ENCODE results near the gene FOXQ1. TPM values are rescaled to one million over a fixed set of nuclear protein-coding genes. Genes with fewer than 3 reads are reported as not detected.

FOXQ1 gene
- total and polyA plus RNA-seq, 2 of the 13 experiments (the other 11 are each of a cell fraction or from before 2014, with no cell fraction given), result 35.2 to 39.8 TPM

- TF ChIP-seq ZNF772 (CRISPR knock-in tag; IDR thresholded peaks at IDR 0.05), result peak; percentile 68; the same call in 1 of the 2 replicates
- TF ChIP-seq ELF3 (CRISPR knock-in tag; IDR thresholded peaks at IDR 0.05), result peak; percentile 84
- TF ChIP-seq GMEB2 (CRISPR knock-in tag; IDR thresholded peaks at IDR 0.05; ENCODE audit: low read depth), result peak; percentile 29; the same call in 1 of the 2 replicates
- TF ChIP-seq ZC3H13 (CRISPR knock-in tag; IDR thresholded peaks at IDR 0.05), result 0 out of 2 replicates have a peak, but pooled peaks have one; percentile 65
- TF ChIP-seq ZSCAN9 (CRISPR knock-in tag; IDR thresholded peaks at IDR 0.05; ENCODE audit: borderline replicate concordance), result peak; percentile 93; the same call in 1 of the 2 replicates
- TF ChIP-seq TGIF2 (CRISPR knock-in tag; IDR thresholded peaks at IDR 0.05), result peak; percentile 82; the same call in 1 of the 2 replicates
- TF ChIP-seq ZBTB20 (CRISPR knock-in tag; IDR thresholded peaks at IDR 0.05; ENCODE audit: borderline replicate concordance, low read depth), result peak; percentile 95; the same call in 1 of the 2 replicates
- TF ChIP-seq SP4 (CRISPR knock-in tag; IDR thresholded peaks at IDR 0.05), result peak; percentile 52; the same call in 1 of the 2 replicates
- TF ChIP-seq NR2C2 (CRISPR knock-in tag; IDR thresholded peaks at IDR 0.05; ENCODE audit: borderline replicate concordance), result peak; percentile 63; the same call in 1 of the 2 replicates
- peak; percentile 84; the same call in 1 of the 2 replicates for TF ChIP-seq HMG20B (CRISPR knock-in tag; conservative IDR thresholded peaks at IDR 0.05)
- TF ChIP-seq ZNF770 (CRISPR knock-in tag; IDR thresholded peaks at IDR 0.05), result 0 out of 2 replicates have a peak, but pooled peaks have one; percentile 21
- TF ChIP-seq ZNF816 (CRISPR knock-in tag; IDR thresholded peaks at IDR 0.05; ENCODE audit: borderline replicate concordance), result peak; percentile 91; the same call in 1 of the 2 replicates
- TF ChIP-seq, protein P1, sequence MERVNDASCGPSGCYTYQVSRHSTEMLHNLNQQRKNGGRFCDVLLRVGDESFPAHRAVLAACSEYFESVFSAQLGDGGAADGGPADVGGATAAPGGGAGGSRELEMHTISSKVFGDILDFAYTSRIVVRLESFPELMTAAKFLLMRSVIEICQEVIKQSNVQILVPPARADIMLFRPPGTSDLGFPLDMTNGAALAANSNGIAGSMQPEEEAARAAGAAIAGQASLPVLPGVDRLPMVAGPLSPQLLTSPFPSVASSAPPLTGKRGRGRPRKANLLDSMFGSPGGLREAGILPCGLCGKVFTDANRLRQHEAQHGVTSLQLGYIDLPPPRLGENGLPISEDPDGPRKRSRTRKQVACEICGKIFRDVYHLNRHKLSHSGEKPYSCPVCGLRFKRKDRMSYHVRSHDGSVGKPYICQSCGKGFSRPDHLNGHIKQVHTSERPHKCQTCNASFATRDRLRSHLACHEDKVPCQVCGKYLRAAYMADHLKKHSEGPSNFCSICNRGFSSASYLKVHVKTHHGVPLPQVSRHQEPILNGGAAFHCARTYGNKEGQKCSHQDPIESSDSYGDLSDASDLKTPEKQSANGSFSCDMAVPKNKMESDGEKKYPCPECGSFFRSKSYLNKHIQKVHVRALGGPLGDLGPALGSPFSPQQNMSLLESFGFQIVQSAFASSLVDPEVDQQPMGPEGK (CRISPR knock-in tag; IDR thresholded peaks at IDR 0.05), result peak; percentile 88
- no peak for TF ChIP-seq FIP1L1 (IDR thresholded peaks at IDR 0.05; ENCODE audit: borderline replicate concordance, insufficient read depth, low read depth, low read length)
- 0 out of 2 replicates have a peak, but pooled peaks have one; percentile 43 for TF ChIP-seq NAIF1 (CRISPR knock-in tag; IDR thresholded peaks at IDR 0.05; ENCODE audit: borderline replicate concordance)
- TF ChIP-seq, protein P2, sequence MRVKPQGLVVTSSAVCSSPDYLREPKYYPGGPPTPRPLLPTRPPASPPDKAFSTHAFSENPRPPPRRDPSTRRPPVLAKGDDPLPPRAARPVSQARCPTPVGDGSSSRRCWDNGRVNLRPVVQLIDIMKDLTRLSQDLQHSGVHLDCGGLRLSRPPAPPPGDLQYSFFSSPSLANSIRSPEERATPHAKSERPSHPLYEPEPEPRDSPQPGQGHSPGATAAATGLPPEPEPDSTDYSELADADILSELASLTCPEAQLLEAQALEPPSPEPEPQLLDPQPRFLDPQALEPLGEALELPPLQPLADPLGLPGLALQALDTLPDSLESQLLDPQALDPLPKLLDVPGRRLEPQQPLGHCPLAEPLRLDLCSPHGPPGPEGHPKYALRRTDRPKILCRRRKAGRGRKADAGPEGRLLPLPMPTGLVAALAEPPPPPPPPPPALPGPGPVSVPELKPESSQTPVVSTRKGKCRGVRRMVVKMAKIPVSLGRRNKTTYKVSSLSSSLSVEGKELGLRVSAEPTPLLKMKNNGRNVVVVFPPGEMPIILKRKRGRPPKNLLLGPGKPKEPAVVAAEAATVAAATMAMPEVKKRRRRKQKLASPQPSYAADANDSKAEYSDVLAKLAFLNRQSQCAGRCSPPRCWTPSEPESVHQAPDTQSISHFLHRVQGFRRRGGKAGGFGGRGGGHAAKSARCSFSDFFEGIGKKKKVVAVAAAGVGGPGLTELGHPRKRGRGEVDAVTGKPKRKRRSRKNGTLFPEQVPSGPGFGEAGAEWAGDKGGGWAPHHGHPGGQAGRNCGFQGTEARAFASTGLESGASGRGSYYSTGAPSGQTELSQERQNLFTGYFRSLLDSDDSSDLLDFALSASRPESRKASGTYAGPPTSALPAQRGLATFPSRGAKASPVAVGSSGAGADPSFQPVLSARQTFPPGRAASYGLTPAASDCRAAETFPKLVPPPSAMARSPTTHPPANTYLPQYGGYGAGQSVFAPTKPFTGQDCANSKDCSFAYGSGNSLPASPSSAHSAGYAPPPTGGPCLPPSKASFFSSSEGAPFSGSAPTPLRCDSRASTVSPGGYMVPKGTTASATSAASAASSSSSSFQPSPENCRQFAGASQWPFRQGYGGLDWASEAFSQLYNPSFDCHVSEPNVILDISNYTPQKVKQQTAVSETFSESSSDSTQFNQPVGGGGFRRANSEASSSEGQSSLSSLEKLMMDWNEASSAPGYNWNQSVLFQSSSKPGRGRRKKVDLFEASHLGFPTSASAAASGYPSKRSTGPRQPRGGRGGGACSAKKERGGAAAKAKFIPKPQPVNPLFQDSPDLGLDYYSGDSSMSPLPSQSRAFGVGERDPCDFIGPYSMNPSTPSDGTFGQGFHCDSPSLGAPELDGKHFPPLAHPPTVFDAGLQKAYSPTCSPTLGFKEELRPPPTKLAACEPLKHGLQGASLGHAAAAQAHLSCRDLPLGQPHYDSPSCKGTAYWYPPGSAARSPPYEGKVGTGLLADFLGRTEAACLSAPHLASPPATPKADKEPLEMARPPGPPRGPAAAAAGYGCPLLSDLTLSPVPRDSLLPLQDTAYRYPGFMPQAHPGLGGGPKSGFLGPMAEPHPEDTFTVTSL (CRISPR knock-in tag; IDR thresholded peaks at IDR 0.05; ENCODE audit: borderline replicate concordance), result peak; percentile 92
- 0 out of 2 replicates have a peak, but pooled peaks have one; percentile 16 for TF ChIP-seq TSC22D2 (CRISPR knock-in tag; IDR thresholded peaks at IDR 0.05; ENCODE audit: borderline replicate concordance)
These were observed 23.6 kb downstream of the FOXQ1 start (continued) for GRCh38 chr6:1335367-1336037.
